Hematopoietic multipotent progenitor cell treated with erythropoietin and hydrocortisone succinate and interleukin-3 and kit ligand, for 8 days (in vitro differentiated cells): Measurements from ENCODE around the gene EBPL.
"Not testable (repeated sequence)": the region's sequence is repeated elsewhere in the genome, so short reads cannot be mapped to it uniquely, and the experiment has no call there.

Source experiments
- DNase-seq: peaks from one replicate; pipeline ENCODE4 v3.0.0-alpha.2; 2015

Gene EBPL

DNA sequence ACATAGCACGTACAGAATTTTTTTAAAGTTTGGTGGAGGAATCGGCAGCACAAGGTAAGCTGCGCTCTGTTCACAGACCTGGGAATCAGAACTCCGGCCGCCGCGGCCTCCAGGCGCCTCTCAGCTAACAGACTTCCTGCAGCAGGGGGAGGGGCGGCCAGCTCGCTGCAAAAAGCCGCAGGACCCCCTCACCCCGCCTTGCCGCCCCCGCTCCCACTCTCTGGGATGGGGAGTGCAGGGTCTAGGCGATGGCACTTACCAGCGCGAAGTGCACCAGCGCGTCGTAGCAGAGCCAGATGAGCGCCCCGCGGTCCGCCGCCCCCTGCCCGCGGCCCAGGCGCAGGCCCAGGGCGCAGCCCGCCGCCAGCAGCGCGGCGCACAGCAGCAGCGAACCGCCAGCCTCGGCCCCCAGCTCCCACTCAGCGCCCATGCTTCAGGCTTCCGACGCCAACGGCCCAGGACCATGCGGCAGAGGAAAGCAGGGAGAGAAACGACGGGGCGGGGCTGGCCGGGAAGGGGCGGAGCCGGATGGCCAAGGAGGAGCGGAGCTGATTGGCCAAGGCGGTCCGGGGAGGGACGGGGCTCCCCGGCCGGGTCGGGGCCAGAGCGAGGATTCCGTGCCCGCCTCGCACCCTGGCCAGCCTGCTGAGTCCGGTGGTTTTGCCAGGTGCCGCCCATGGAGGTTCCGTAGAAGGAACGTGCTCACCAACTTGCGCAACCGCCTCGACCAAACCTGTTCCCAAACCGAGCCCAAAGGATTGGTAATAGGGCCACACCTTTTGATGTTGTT is at the start of gene EBPL:
EBPL (minus strand) TSS at position 492 of the 790 bp plus-strand sequence; CDS start at position 430, 62 bp downstream.
- peak; percentile 90 for DNase-seq

GRCh38 chr13:49740870-49741269 is 49.6 kb upstream of the EBPL start:
- no peak for DNase-seq

DNA sequence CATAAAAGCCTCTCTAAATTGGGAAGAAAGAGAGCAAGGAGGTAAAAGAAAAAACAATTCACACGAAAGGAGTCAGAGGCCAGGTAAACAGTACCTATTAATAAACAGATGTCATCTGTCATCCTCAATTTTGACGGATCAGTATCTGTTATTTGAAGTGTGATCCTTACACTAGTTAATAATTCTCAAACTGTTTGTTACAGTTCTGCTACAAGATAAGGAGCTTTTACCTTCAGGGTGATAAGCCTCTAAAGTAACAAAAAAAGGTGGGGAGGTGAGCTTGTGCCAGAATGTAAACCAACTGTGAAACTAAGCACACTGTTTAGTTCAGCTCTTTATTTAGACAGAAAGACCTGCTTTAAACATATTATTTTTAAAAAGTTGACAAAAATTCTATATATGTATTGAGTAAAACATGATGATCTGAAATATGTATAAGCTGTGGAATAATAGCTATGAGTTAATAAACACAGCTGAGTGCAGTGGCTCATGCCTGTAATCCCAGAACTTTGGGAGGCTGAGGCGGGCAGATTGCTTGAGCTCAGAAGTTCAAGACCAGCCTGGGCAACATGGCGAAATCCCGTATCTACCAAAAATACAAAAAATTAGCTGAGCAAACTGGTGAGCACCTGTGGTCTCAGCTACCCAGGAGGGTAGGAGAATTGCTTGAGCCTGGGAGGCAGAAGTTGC is 48.4 kb upstream of the EBPL start:
- DNase-seq = no peak

DNA sequence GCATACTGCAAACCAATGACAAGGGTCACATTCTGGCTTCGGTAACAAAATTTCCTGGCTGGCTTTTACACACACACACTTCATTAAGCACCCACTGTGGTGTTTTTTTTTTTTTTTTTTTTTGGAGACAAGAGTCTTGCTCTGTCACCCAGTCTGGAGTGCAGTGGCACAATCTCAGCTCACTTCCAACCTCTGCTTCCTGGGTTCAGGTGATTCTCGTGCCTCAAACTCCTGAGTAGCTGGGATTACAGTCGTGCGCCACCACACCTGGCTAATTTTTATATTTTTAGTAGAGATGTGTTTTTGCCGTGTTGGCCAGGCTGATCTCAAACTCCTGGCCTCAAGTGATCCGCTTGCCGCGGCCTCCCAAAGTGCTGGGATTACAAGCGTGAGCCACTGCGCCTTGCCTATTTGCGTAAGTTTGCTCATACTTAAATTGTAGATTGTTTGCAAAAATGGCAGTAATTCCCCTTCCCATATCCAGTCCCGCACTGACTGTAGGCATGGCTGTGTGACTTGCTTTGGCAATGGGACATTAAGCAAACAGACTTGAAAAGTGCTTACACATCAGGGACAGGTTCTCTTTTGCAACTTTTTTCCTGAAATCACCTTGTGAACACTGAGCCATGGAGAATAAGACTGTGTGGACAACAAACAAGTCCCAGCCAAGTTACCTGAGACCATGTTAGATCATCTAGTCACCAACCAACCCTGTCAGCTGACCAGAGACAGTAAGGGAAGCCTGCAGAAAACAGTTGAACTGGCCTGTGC is 42.1 kb upstream of the EBPL start:
- DNase-seq = no peak

GRCh38 chr13:49731766-49732165 is 40.5 kb upstream of the EBPL start:
- DNase-seq = peak; percentile 12

DNA sequence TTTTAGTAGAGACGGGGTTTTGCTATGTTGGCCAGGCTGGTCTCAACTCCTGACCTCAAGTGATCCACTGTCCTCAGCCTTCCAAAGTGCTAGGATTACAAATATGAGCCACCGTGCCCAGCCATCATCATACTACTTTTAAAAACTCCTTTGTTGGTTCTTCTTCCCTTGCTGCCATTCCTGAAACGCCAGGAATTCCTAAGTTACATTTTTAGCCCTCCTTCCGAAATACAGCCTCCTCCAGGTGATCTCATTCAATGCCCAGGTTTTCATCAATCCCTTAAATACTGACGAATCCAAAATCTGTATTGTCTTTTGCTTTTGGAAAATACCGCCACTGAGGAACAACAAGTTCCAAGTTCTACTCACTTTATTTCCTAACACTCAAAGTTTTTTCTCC is 25.3 kb upstream of the EBPL start:
- DNase-seq = no peak

DNA sequence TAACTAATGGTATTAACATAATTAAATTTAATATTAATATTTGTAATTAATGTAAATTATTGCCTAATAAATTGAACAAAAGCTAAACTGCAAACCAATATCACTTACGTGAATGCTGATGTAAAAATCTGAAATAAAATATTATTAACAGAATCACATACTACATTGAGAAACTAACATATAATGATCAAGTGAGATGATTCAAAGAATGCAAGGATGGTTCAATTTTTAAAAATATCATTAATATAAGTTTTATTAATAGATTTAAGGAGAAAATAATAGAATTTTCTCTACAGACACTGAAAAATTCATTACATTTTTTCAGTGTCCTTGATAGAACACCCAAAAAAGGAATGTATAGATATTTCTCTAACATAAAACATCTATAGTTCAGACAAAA is 23.5 kb upstream of the EBPL start:
- no peak for DNase-seq

GRCh38 chr13:49711218-49711863 is 20.1 kb upstream of the EBPL start:
- no peak for DNase-seq

GRCh38 chr13:49704264-49704663 is 13.0 kb upstream of the EBPL start:
- not testable (repeated sequence) for DNase-seq

DNA sequence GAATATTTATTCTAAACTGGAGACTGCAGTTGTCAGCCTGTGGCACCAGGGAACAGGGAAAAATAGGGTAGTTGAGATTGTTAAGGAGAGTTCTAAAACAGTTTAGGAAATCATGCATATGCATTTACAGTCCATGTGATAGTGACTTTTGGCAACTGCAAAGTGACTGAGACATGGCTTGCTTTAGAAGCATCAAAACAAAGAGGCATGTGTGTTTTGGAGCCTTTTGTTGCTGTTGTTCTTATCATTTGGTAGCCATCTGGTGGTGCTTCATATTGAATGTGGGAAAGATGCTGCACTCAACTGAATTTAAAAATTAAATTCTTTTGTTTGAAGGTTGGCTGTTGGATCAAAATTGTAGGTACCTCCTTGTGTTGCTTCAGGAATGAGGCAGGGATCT is 10.2 kb upstream of the EBPL start:
- no peak for DNase-seq

GRCh38 chr13:49697468-49697867 is 6.2 kb upstream of the EBPL start:
- DNase-seq = no peak

DNA sequence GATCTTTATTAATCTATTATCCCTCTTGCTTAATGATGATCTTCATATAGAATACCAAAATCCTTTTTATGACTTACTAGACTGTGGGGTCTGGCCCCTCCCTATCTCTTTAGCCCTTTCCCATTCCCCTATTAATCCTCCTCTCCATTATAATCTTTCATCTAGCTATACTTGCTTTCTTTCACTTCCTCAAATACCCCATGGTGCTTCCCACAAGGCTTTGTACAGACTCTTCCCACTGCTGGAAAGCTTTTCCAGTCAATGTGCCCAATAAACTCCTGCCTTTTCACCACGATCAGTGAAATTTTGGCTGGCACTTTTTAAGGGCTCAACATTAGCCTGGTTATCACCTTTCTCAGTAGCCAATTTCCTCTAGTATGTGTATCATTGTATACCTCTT is 3.2 kb upstream of the EBPL start:
- DNase-seq = no peak

GRCh38 chr13:49693877-49694276 is 2.6 kb upstream of the EBPL start:
- DNase-seq = no peak

GRCh38 chr13:49693191-49693733 is 2.0 kb upstream of the EBPL start:
- DNase-seq = peak; percentile 49

- DNase-seq = peak; percentile 55
Measured at GRCh38 chr13:49690133-49690994, 922 bp downstream of the EBPL start.

- no peak for DNase-seq
Measured at GRCh38 chr13:49683489-49683888, 7.8 kb downstream of the EBPL start.

GRCh38 chr13:49681842-49682435 is 9.3 kb downstream of the EBPL start:
- DNase-seq = no peak

- peak; percentile 63 for DNase-seq
Measured at GRCh38 chr13:49679246-49679645, 12.0 kb downstream of the EBPL start.

- no peak for DNase-seq
Measured at GRCh38 chr13:49678191-49678914, 12.9 kb downstream of the EBPL start.

DNA sequence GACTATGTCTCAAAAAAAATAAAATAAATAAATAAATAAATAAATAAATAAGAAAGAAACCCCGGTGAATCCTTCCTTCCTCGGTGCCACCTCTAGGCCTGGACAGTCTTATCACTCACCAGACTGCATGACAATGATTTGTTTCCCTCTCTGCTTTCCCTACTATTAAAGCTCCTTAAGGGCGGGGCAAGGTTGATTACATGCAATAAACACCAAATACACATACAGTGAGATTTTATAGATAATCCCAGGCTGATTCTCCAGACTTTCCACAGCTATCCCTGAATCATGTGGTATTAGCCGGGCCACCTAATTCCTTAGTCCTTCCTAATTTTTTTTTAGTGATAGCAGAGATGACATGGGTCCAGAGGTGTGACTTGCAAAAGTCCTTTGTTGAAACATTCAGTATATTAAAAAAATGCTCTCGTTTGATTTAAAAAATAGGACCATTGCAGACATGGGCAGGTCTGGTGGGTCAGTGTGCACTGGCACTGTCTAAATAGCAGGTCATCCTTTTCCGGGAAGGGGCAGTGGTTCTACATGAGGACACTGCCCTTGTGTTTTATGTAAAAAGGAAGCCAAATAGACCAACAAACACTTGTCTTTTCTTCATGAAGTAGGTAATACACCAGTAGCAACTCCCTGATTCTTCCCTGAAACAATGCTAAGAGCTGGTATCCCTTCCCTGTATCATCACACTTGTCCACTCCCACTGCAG is 14.5 kb downstream of the EBPL start:
- DNase-seq = no peak
